Natural killer cell (primary cell): ENCODE data around the gene C1RL. TPM values are rescaled to one million over a fixed set of nuclear protein-coding genes. Genes with fewer than 3 reads are reported as not detected.

Experiments used
- ATAC-seq, 3 donors: fragments of 150-1000 bp in 2 of 3; fragments of 200-7000 bp in 1 of 3; cut with Tn5 transposase; 1 replicate in 1 of 3; 2 replicates in 2 of 3; pipeline ENCODE4 v1.10.0; 2021; ENCODE audit warnings: mild to moderate bottlenecking in 2 of 3, moderate library complexity in 2 of 3
- DNase-seq, 2 donors: peaks; one replicate each; pipeline versions ENCODE4 v3.0.0 to v3.0.0-alpha.2; 2013 to 2021; ENCODE audit warnings: mixed read lengths in 1 of 2
- H3K27ac ChIP-seq: one replicate; pipeline ENCODE4 v1.5.1; 2013; ENCODE audit warnings: mild to moderate bottlenecking, low read length
- H3K27me3 ChIP-seq: one replicate; pipeline ENCODE4 v1.6.1; 2013; ENCODE audit warnings: low read length; ENCODE audit not compliant: control insufficient read depth, insufficient read depth
- H3K36me3 ChIP-seq: one replicate; pipeline ENCODE4 v1.6.1; 2013; ENCODE audit warnings: low read length; ENCODE audit not compliant: control insufficient read depth, insufficient read depth
- H3K4me1 ChIP-seq: one replicate; pipeline ENCODE4 v1.6.1; 2013; ENCODE audit warnings: low read length; ENCODE audit not compliant: control insufficient read depth, insufficient read depth
- H3K4me3 ChIP-seq: one replicate; pipeline ENCODE4 v1.5.1; 2013; ENCODE audit warnings: low read length
- H3K9me3 ChIP-seq: one replicate; pipeline ENCODE4 v1.6.1; 2013; ENCODE audit warnings: low read length; ENCODE audit not compliant: control insufficient read depth, insufficient read depth
- H3K27ac Mint-ChIP-seq, 2 donors: one replicate each; pipeline ENCODE4 v1.8.0; 2022; ENCODE audit warnings: mild to moderate bottlenecking in 2 of 2, mixed read lengths in 2 of 2, moderate library complexity in 1 of 2
- H3K27me3 Mint-ChIP-seq, 2 donors: one replicate each; pipeline ENCODE4 v1.8.0; 2022; ENCODE audit warnings: low read depth in 2 of 2, mixed read lengths in 2 of 2
- H3K36me3 Mint-ChIP-seq: one replicate; pipeline ENCODE4 v1.8.0; 2022; ENCODE audit warnings: mixed read lengths
- H3K4me1 Mint-ChIP-seq, 2 donors: one replicate each; pipeline ENCODE4 v1.8.0; 2022; ENCODE audit warnings: mixed read lengths in 2 of 2
- H3K4me3 Mint-ChIP-seq: one replicate; pipeline ENCODE4 v1.8.0; 2022; ENCODE audit warnings: mild to moderate bottlenecking, moderate library complexity, mixed read lengths
- H3K9me3 Mint-ChIP-seq, 2 donors: one replicate each; pipeline ENCODE4 v1.8.0; 2022; ENCODE audit warnings: mixed read lengths in 2 of 2
- CTCF ChIP-seq: fragments of 200-600 bp; IDR thresholded peaks from one replicate; pipeline ENCODE4 v1.8.0; 2022; ENCODE audit warnings: antibody characterized with exemption
- WGBS: methylation state at CpG from one replicate; pipeline ENCODE4 v1.1.7; 2013; ENCODE audit warnings: missing lambda C conversion rate; ENCODE audit not compliant: insufficient coverage; 5-methylcytosine and 5-hydroxymethylcytosine counted together
- intact Hi-C: fragments of 100-400 bp; cut with micrococcal nuclease; formaldehyde crosslinking; loops from one replicate; pipeline ENCODE4 v1.14.2; 2022
- total RNA-seq, 4 donors: library from RNA; stranded (reverse); fragments of 120-200 nt in 1 of 4; gene quantifications; one replicate each; pipeline versions ENCODE4 v1.2.3 to v1.2.4, GENCODE V29; 2013 to 2022

Gene C1RL
- total RNA-seq, 3 donors from 2014 or later (not counting 1 experiment from before 2014, with no cell fraction given), result 29.1 to 35.5 (median 31.0) TPM

- H3K9me3 Mint-ChIP-seq, result no peaks in the 10 kb centered on the region
- Histone ChIP-seq H3K27ac (peak within 1 kb of the TSS; percentile 91), H3K9me3 (no peaks in the 10 kb centered on the region), H3K27me3 (no peaks in the 10 kb centered on the region), H3K4me3 (peak within 1 kb of the TSS; percentile 95), H3K36me3 (peaks cover 19% of the 10 kb centered on the region), H3K4me1 (peaks cover 32% of the 10 kb centered on the region)
- peak within 1 kb of the TSS; percentile 91 to 94 for H3K27ac Mint-ChIP-seq
- peaks cover 30 to 53% of the 10 kb centered on the region in 2 donors for H3K4me1 Mint-ChIP-seq
- WGBS, result under 1% methylated on average over 30 of the region's 40 CpGs
- ATAC-seq (peak; percentile 85 to 91 (median 90)), DNase-seq (peak; percentile 81 to 93)
- no peaks in the 10 kb centered on the region for H3K27me3 Mint-ChIP-seq
- no peaks in the 10 kb centered on the region for H3K36me3 Mint-ChIP-seq
- peak within 1 kb of the TSS; percentile 99 for H3K4me3 Mint-ChIP-seq
- TF ChIP-seq CTCF, result no peak
- intact Hi-C loops, result no loop called here
Observed at GRCh38 chr12:7129872-7130691, 21.1 kb upstream of the C1RL start, which contains the start of gene CLSTN3. CLSTN3 (plus strand) TSS chr12:7130371; CDS start chr12:7130649, 278 bp downstream.

- no peaks in the 10 kb centered on the region for H3K36me3 Mint-ChIP-seq
- intact Hi-C loops, result no loop called here
- no peak for TF ChIP-seq CTCF
- no peaks in the 10 kb centered on the region for H3K9me3 ChIP-seq
- H3K27me3 ChIP-seq, result no peaks in the 10 kb centered on the region
- ATAC-seq (peak in 1 of 3 donors; percentile 6), DNase-seq (no peak)
- H3K4me1 Mint-ChIP-seq, result peaks cover 30 to 50% of the 10 kb centered on the region in 2 donors
- H3K27ac Mint-ChIP-seq, result peak overlapping the region; percentile 91 to 94
- H3K27me3 Mint-ChIP-seq, result no peaks in the 10 kb centered on the region
- peak overlapping the region; percentile 99 for H3K4me3 Mint-ChIP-seq
- peaks cover 12% of the 10 kb centered on the region for H3K36me3 ChIP-seq
- H3K9me3 Mint-ChIP-seq, result no peaks in the 10 kb centered on the region
- H3K4me3 ChIP-seq, result peak overlapping the region; percentile 95
- peaks cover 32% of the 10 kb centered on the region for H3K4me1 ChIP-seq
- peak overlapping the region; percentile 91 for H3K27ac ChIP-seq
- 12% methylated on average over 17 of the region's 19 CpGs for WGBS
Observed at GRCh38 chr12:7129287-7129871, 20.4 kb upstream of the C1RL start.

GRCh38 chr12:7128681-7129286, 19.8 kb upstream of the C1RL start, which contains the start of gene RBP5:
RBP5 (minus strand) TSS chr12:7128889; CDS start chr12:7128775, 114 bp downstream.
- peak within 1 kb of the TSS; percentile 91 for H3K27ac ChIP-seq

More at GRCh38 chr12:7128681-7129286, 19.8 kb upstream of the C1RL start, which contains the start of gene RBP5:
- peak within 1 kb of the TSS; percentile 91 to 94 for H3K27ac Mint-ChIP-seq
- H3K4me1 Mint-ChIP-seq, result peaks cover 30 to 50% of the 10 kb centered on the region in 2 donors
- DNase-seq (no peak), ATAC-seq (no peak)
- 91% methylated on average over 7 of the region's 7 CpGs for WGBS
- H3K4me3 Mint-ChIP-seq, result peak within 1 kb of the TSS; percentile 99
- Histone ChIP-seq H3K36me3 (peaks cover 6% of the 10 kb centered on the region), H3K4me1 (peaks cover 32% of the 10 kb centered on the region), H3K4me3 (peak within 1 kb of the TSS; percentile 95), H3K9me3 (no peaks in the 10 kb centered on the region), H3K27me3 (no peaks in the 10 kb centered on the region)
- no peaks in the 10 kb centered on the region for H3K9me3 Mint-ChIP-seq
- no peaks in the 10 kb centered on the region for H3K27me3 Mint-ChIP-seq
- H3K36me3 Mint-ChIP-seq, result no peaks in the 10 kb centered on the region
- intact Hi-C loops, result no loop called here
- TF ChIP-seq CTCF, result no peak
